GM06990 (cell line): ENCODE measurements around the gene MAPK14.

ENCODE experiments used
- DNase-seq: peaks from one replicate; pipeline ENCODE4 v3.0.0-alpha.2; 2011; ENCODE audit not compliant: insufficient read length; ENCODE audit errors: extremely low read depth
- H3K27me3 ChIP-seq: replicated peaks from 2 replicates; pipeline ENCODE4 v1.6.0; 2011; ENCODE audit warnings: low read length; ENCODE audit not compliant: control insufficient read depth, insufficient read depth
- H3K36me3 ChIP-seq: 2 replicates; pipeline ENCODE4 v1.5.1; 2011; ENCODE audit warnings: low read length; ENCODE audit not compliant: control insufficient read depth, insufficient read depth
- H3K4me3 ChIP-seq: replicated peaks from 2 replicates; pipeline ENCODE4 v1.5.1; 2011; ENCODE audit warnings: low read depth, mild to moderate bottlenecking, control low read depth, low read length
- TF ChIP-seq, protein P1 (sequence below): IDR thresholded peaks from 2 replicates; pipeline ENCODE4 v1.5.1; 2011; ENCODE audit warnings: low read length, control low read depth, mild to moderate bottlenecking, inconsistent platforms; ENCODE audit not compliant: insufficient read depth, poor library complexity, severe bottlenecking

Gene MAPK14

DNA sequence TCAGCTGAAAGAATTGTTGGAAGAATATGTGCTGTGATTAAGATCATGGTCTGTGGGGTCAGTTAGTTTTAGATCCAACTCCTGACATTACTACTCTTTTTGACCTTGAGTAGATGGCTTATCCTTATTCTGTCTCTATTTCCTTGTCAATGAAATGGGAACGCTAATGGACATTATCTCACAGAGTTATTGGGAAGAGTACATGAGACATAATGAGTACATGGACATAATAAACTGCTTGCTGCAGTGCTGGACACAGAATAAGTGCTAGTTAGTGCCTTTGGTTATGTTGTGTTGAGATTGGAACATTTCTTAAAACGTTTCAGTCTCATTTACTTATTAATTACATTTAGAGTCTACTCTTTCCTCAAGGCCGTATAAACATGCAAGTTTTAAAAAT lies 42.6 kb downstream of the MAPK14 start:
- Histone ChIP-seq H3K27me3 (no peaks in the 10 kb centered on the region), H3K36me3 (no peaks in the 10 kb centered on the region), H3K4me3 (no peak overlapping the region)
- TF ChIP-seq, protein P1, sequence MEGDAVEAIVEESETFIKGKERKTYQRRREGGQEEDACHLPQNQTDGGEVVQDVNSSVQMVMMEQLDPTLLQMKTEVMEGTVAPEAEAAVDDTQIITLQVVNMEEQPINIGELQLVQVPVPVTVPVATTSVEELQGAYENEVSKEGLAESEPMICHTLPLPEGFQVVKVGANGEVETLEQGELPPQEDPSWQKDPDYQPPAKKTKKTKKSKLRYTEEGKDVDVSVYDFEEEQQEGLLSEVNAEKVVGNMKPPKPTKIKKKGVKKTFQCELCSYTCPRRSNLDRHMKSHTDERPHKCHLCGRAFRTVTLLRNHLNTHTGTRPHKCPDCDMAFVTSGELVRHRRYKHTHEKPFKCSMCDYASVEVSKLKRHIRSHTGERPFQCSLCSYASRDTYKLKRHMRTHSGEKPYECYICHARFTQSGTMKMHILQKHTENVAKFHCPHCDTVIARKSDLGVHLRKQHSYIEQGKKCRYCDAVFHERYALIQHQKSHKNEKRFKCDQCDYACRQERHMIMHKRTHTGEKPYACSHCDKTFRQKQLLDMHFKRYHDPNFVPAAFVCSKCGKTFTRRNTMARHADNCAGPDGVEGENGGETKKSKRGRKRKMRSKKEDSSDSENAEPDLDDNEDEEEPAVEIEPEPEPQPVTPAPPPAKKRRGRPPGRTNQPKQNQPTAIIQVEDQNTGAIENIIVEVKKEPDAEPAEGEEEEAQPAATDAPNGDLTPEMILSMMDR, result no peak
- no peak for DNase-seq

DNA sequence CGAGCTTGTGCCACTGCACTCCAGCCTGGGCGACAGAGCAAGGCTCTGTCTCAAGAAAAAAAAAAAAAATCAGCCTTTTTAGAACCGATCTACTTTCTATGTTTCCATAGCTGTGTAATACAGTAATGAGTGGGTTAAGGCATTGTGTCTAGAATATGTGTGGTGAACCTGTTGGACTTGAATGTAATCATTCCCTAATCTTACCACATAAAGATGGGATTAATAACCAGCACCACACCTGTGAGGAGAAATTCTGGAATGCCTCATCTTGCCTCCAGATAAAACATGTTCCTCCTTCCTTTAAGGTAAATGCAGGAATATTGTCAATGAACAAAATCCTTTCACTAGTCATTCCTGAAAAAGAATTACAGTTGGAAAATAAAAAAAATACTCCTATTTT lies 43.7 kb downstream of the MAPK14 start:
- no peak for DNase-seq
- no peaks in the 10 kb centered on the region for H3K27me3 ChIP-seq
- no peaks in the 10 kb centered on the region for H3K36me3 ChIP-seq
- TF ChIP-seq, protein P1, result no peak
- no peak overlapping the region for H3K4me3 ChIP-seq

- TF ChIP-seq, protein P1, result no peak
- H3K27me3 ChIP-seq, result no peaks in the 10 kb centered on the region
- H3K36me3 ChIP-seq, result no peaks in the 10 kb centered on the region
Measured at GRCh38 chr6:36071714-36072113, 44.1 kb downstream of the MAPK14 start.

GRCh38 chr6:36072681-36073080 lies 45.1 kb downstream of the MAPK14 start:
- H3K4me3 ChIP-seq, result no peak overlapping the region
- DNase-seq, result no peak
- no peaks in the 10 kb centered on the region for H3K27me3 ChIP-seq
- TF ChIP-seq, protein P1, result no peak
- no peaks in the 10 kb centered on the region for H3K36me3 ChIP-seq

More at GRCh38 chr6:36071714-36072113, 44.1 kb downstream of the MAPK14 start:
- H3K4me3 ChIP-seq, result no peak overlapping the region
- no peak for DNase-seq

GRCh38 chr6:36073587-36073986 lies 46.0 kb downstream of the MAPK14 start:
- no peak for DNase-seq
- TF ChIP-seq, protein P1, result no peak
- no peaks in the 10 kb centered on the region for H3K27me3 ChIP-seq
- H3K36me3 ChIP-seq, result no peaks in the 10 kb centered on the region
- H3K4me3 ChIP-seq, result no peak overlapping the region

GRCh38 chr6:36075656-36076055 lies 48.0 kb downstream of the MAPK14 start:
- Histone ChIP-seq H3K36me3 (no peaks in the 10 kb centered on the region; the same call in 1 of the 2 replicates), H3K4me3 (no peak overlapping the region), H3K27me3 (no peaks in the 10 kb centered on the region)
- no peak for DNase-seq
- TF ChIP-seq, protein P1, result peak; percentile 49
